Measurements from ENCODE around the gene PRKCQ. TPM values are rescaled to one million over a fixed set of nuclear protein-coding genes. Genes with fewer than 3 reads are reported as not detected.

The PRKCQ gene
- total RNA-seq, 2 experiments from 2014 or later, result 4.0 to 7.8 TPM

DNA sequence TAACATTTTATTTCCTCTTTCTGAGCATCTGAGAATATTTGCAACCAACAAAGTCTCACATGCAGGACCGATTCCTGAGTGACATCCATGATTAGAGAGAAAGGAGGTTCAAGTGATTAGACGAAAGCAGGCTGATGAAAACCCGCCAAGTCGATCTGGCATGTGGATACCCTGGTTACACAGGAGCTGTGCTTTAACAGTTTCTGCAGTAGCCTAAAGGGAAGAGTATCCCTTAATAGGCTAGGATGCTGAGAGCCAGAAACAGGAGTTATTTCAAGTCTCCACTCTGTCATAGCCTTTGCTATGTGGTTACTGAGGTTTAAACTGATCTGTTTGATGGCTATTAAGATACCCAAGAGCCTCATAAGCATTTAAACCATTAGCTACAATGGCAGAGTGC lies 82.5 kb downstream of the PRKCQ start:
- intact Hi-C loops (cut with micrococcal nuclease; ENCODE audit: unreplicated experiment), result no loop called here
- Histone ChIP-seq H2AFZ (ENCODE audit: low read length) (no peak overlapping the region), H4K20me1 (ENCODE audit: insufficient read depth, low read length) (no peaks in the 10 kb centered on the region), H3K4me2 (ENCODE audit: low read length) (no peak overlapping the region), H3K79me2 (ENCODE audit: insufficient read depth, low read depth, low read length) (no peaks in the 10 kb centered on the region), H3K4me3 (ENCODE audit: low read depth, low read length, poor library complexity, severe bottlenecking) (no peak overlapping the region), H3K4me1 (ENCODE audit: insufficient read depth, low read length, poor library complexity, severe bottlenecking) (peaks cover 8% of the 10 kb centered on the region), H3K9me2 (ENCODE audit: insufficient read depth, low read length) (no peaks in the 10 kb centered on the region), H3K27ac (ENCODE audit: low read depth, low read length, poor library complexity, severe bottlenecking) (no peak overlapping the region), H3K9me3 (ENCODE audit: low read length) (no peaks in the 10 kb centered on the region), H3K36me3 (ENCODE audit: insufficient read depth, low read length) (peaks cover 4% of the 10 kb centered on the region)
- BruUV-seq (replicated peaks), result no TSS peak
- ChIA-PET CTCF (ENCODE audit: unreplicated experiment) (no interaction called here), POLR2A (no interaction called here)
- DNase-seq (ENCODE audit: low spot score), result no peak
- no peak for TF ChIP-seq EZH2phosphoT487 (IDR thresholded peaks at IDR 0.05; ENCODE audit: borderline replicate concordance, low read depth, low read length)
- TF ChIP-seq, protein P1, sequence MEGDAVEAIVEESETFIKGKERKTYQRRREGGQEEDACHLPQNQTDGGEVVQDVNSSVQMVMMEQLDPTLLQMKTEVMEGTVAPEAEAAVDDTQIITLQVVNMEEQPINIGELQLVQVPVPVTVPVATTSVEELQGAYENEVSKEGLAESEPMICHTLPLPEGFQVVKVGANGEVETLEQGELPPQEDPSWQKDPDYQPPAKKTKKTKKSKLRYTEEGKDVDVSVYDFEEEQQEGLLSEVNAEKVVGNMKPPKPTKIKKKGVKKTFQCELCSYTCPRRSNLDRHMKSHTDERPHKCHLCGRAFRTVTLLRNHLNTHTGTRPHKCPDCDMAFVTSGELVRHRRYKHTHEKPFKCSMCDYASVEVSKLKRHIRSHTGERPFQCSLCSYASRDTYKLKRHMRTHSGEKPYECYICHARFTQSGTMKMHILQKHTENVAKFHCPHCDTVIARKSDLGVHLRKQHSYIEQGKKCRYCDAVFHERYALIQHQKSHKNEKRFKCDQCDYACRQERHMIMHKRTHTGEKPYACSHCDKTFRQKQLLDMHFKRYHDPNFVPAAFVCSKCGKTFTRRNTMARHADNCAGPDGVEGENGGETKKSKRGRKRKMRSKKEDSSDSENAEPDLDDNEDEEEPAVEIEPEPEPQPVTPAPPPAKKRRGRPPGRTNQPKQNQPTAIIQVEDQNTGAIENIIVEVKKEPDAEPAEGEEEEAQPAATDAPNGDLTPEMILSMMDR (conservative IDR thresholded peaks at IDR 0.05; ENCODE audit: low read length), result no peak

DNA sequence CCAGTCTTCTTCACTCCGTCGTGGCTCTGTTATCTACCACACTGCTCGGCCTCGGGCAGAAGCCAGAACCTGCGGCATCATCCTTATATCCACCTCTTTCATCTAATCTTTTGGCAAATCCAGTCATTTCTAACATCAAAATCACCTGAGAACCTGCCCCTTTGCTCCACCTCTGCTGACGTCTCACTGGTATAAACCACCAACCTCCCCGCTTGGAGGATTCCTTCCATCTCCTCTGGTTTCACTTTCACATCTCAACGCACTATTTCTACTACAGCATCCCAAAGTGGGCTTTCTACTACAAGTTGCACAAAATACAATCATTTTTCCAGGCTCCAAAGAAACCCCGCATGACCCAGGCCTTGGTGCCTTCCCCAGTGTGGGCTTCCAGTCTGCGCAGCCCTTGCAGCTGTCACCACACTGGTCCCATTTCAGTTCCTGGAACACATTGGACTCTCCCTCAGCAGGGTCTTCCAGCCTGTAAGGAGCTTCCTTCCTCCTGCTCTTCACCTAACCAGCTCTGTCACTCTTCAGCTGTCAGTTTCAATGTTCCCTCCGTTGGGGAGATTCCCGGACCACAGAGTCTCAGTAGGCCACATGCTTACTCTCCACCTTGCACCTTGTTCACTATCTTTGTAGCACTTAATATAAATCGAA lies 85.0 kb downstream of the PRKCQ start:
- H3K27ac ChIP-seq (ENCODE audit: low read depth, low read length, poor library complexity, severe bottlenecking), result no peak overlapping the region
- H3K4me2 ChIP-seq (ENCODE audit: low read length), result no peak overlapping the region
- DNase-seq (ENCODE audit: low spot score), result no peak
- H3K9me3 ChIP-seq (ENCODE audit: low read length), result no peaks in the 10 kb centered on the region
- peaks cover 8% of the 10 kb centered on the region for H3K4me1 ChIP-seq (ENCODE audit: insufficient read depth, low read length, poor library complexity, severe bottlenecking)
- H3K9me2 ChIP-seq (ENCODE audit: insufficient read depth, low read length), result no peaks in the 10 kb centered on the region
- H2AFZ ChIP-seq (ENCODE audit: low read length), result no peak overlapping the region
- TF ChIP-seq, protein P1 (conservative IDR thresholded peaks at IDR 0.05; ENCODE audit: low read length), result no peak
- TF ChIP-seq EZH2phosphoT487 (IDR thresholded peaks at IDR 0.05; ENCODE audit: borderline replicate concordance, low read depth, low read length), result no peak
- BruUV-seq (replicated peaks), result no TSS peak
- intact Hi-C loops (cut with micrococcal nuclease; ENCODE audit: unreplicated experiment), result no loop called here
- no peak overlapping the region for H3K4me3 ChIP-seq (ENCODE audit: low read depth, low read length, poor library complexity, severe bottlenecking)
- POLR2A ChIA-PET, result interaction anchor here (1.0 kb wide), 1 partner anchor 21 kb away, joined by 3 read pairs; no protein-coding TSS in a partner anchor
- no peaks in the 10 kb centered on the region for H3K79me2 ChIP-seq (ENCODE audit: insufficient read depth, low read depth, low read length)
- no peaks in the 10 kb centered on the region for H4K20me1 ChIP-seq (ENCODE audit: insufficient read depth, low read length)
- CTCF ChIA-PET (ENCODE audit: unreplicated experiment), result no interaction called here
- peaks cover 4% of the 10 kb centered on the region for H3K36me3 ChIP-seq (ENCODE audit: insufficient read depth, low read length)

DNA sequence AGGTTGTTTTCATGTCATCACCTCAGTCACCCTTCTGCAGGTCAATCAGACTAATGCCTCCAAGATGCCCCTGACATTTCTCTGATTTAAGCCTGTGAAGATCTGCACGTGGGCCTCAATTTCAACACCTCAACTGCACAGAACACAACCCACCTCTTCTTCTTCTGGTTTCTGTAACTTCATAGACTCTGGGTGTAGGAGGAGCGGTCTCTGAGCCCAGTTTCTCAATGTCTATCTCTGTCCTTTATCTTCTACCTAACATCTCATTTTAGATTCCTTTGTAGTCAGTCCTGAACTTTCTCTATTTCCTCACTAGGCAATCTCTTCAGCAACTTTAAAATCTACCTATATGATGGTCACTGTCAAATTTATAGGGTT lies 85.6 kb downstream of the PRKCQ start:
- Histone ChIP-seq H3K36me3 (ENCODE audit: insufficient read depth, low read length) (peaks cover 4% of the 10 kb centered on the region), H4K20me1 (ENCODE audit: insufficient read depth, low read length) (no peaks in the 10 kb centered on the region), H3K9me2 (ENCODE audit: insufficient read depth, low read length) (no peaks in the 10 kb centered on the region), H3K79me2 (ENCODE audit: insufficient read depth, low read depth, low read length) (no peaks in the 10 kb centered on the region), H3K4me2 (ENCODE audit: low read length) (no peak overlapping the region), H3K9me3 (ENCODE audit: low read length) (no peaks in the 10 kb centered on the region), H3K27ac (ENCODE audit: low read depth, low read length, poor library complexity, severe bottlenecking) (no peak overlapping the region), H3K4me1 (ENCODE audit: insufficient read depth, low read length, poor library complexity, severe bottlenecking) (peaks cover 8% of the 10 kb centered on the region), H2AFZ (ENCODE audit: low read length) (no peak overlapping the region), H3K4me3 (ENCODE audit: low read depth, low read length, poor library complexity, severe bottlenecking) (no peak overlapping the region)
- no peak for DNase-seq (ENCODE audit: low spot score)
- POLR2A ChIA-PET, result interaction anchor here (1.0 kb wide), 1 partner anchor 10 kb away, joined by 3 read pairs; no protein-coding TSS in a partner anchor
- intact Hi-C loops (cut with micrococcal nuclease; ENCODE audit: unreplicated experiment), result no loop called here
- TF ChIP-seq, protein P1 (conservative IDR thresholded peaks at IDR 0.05; ENCODE audit: low read length), result no peak
- no peak for TF ChIP-seq EZH2phosphoT487 (IDR thresholded peaks at IDR 0.05; ENCODE audit: borderline replicate concordance, low read depth, low read length)
- no TSS peak for BruUV-seq (replicated peaks)
- CTCF ChIA-PET (ENCODE audit: unreplicated experiment), result no interaction called here

Data from OCI-LY7 (cell line).